22Rv1 (cell line): Measurements from ENCODE around the gene SREBF1.

ENCODE experiments used
- H3K27ac ChIP-seq: fragments of 450-650 bp; 2 replicates; pipeline ENCODE4 v1.5.1; 2017
- CTCF ChIP-seq: fragments of 450-650 bp; IDR thresholded peaks from 2 replicates; pipeline ENCODE4 v1.5.1; 2017; ENCODE audit warnings: mild to moderate bottlenecking
- ZFX ChIP-seq: fragments of 450-650 bp; IDR thresholded peaks from 2 replicates; pipeline ENCODE4 v1.6.1; 2017; ENCODE audit warnings: antibody characterized with exemption, borderline replicate concordance

The SREBF1 gene

GRCh38 chr17:17826942-17827785 lies 9.6 kb downstream of the SREBF1 start:
- peak overlapping the region; percentile 89 for H3K27ac ChIP-seq
- TF ChIP-seq CTCF, result no peak
- TF ChIP-seq ZFX, result no peak

- TF ChIP-seq CTCF, result no peak
- H3K27ac ChIP-seq, result peak overlapping the region; percentile 89
Measured at GRCh38 chr17:17826342-17826713, 10.5 kb downstream of the SREBF1 start.

GRCh38 chr17:17824783-17825614 lies 11.8 kb downstream of the SREBF1 start:
- peak overlapping the region; percentile 89 for H3K27ac ChIP-seq
- no peak for TF ChIP-seq CTCF
- no peak for TF ChIP-seq ZFX

GRCh38 chr17:17824119-17824782 lies 12.5 kb downstream of the SREBF1 start:
- TF ChIP-seq CTCF (no peak), ZFX (no peak)
- H3K27ac ChIP-seq, result peak overlapping the region; percentile 89

- TF ChIP-seq ZFX, result no peak
- TF ChIP-seq CTCF, result no peak
- H3K27ac ChIP-seq, result peak overlapping the region; percentile 89
Measured at GRCh38 chr17:17823433-17824118, 13.2 kb downstream of the SREBF1 start.

GRCh38 chr17:17822616-17823015 lies 14.2 kb downstream of the SREBF1 start:
- H3K27ac ChIP-seq, result peak overlapping the region; percentile 89

More at GRCh38 chr17:17822616-17823015, 14.2 kb downstream of the SREBF1 start:
- TF ChIP-seq CTCF, result no peak
- TF ChIP-seq ZFX, result no peak
